ENCODE data around the gene RHBDD1. TPM values are rescaled to one million over a fixed set of nuclear protein-coding genes. Genes with fewer than 3 reads are reported as not detected.

RHBDD1 gene
- total and polyA plus RNA-seq, 2 donors (not counting 3 experiments of a cell fraction or from before 2014, with no cell fraction given), result 6.8 to 19.4 TPM

DNA sequence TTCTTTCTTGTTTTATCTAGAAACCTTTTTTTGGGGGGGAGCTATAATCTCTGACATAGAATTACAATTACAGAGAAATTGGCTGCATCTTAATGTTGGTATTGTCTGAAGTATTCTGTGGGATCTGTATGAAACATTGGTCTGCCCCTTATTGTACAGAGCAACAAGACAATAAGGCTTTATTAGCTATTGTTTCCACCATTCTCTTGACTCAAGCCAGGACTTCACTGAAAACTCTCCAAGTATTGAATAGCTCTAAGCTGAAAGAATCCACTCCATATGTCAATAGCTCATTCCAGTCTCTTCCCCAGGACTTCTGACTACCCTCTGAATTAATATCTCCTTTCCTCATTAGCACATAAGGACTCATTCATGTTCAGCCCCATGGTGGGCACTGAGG is 77.8 kb downstream of the RHBDD1 start:
- Histone ChIP-seq H3K27me3 (ENCODE audit: control insufficient read depth in 2 of 2, insufficient read depth in 2 of 2, low read length in 2 of 2) (no peaks in the 10 kb centered on the region), H3K36me3 (ENCODE audit: control insufficient read depth in 2 of 2, extremely low read depth in 1 of 2, insufficient read depth in 2 of 2, low read length in 2 of 2) (no peaks in the 10 kb centered on the region), H3K4me2 (ENCODE audit: insufficient read depth, low read length) (no peak overlapping the region), H3K4me1 (ENCODE audit: control insufficient read depth, extremely low read depth, insufficient read depth, low read length) (no peaks in the 10 kb centered on the region), H2AFZ (ENCODE audit: low read depth, low read length) (no peak overlapping the region), H3K9ac (replicated peaks; ENCODE audit: extremely low read depth, insufficient read depth, low read length) (no peak overlapping the region), H4K20me1 (replicated peaks; ENCODE audit: control insufficient read depth, extremely low read depth, insufficient read depth, low read length) (no peaks in the 10 kb centered on the region), H3K9me3 (replicated peaks; ENCODE audit: control insufficient read depth, insufficient read depth, low read length) (no peaks in the 10 kb centered on the region), H3K27ac (ENCODE audit: insufficient read depth, low read depth, low read length) (no peak overlapping the region), H3K9me1 (replicated peaks; ENCODE audit: control insufficient read depth, extremely low read depth, insufficient read depth, low read length) (no peaks in the 10 kb centered on the region), H3K79me2 (ENCODE audit: control insufficient read depth, insufficient read depth, low read length) (no peaks in the 10 kb centered on the region), H3K4me3 (replicated peaks in 1 of 3; ENCODE audit: insufficient read depth in 1 of 3, low read depth in 1 of 3, low read length in 3 of 3) (no peak overlapping the region)
- ChIA-PET POLR2A (no interaction called here), CTCF (interaction anchor here (0.8 kb wide), 1 partner anchor 34 kb away, joined by 3 read pairs; no protein-coding TSS in a partner anchor)
- TF ChIP-seq JUN (IDR thresholded peaks at IDR 0.05; ENCODE audit: borderline replicate concordance, insufficient read depth, insufficient read length, low read depth), result no peak
- TF ChIP-seq FOS (IDR thresholded peaks at IDR 0.05; ENCODE audit: borderline replicate concordance, insufficient read depth, low read length), result no peak
- no peak for TF ChIP-seq GATA2 (IDR thresholded peaks at IDR 0.05; ENCODE audit: insufficient read depth, insufficient read length, low read depth, low read length)
- TF ChIP-seq, protein P1, sequence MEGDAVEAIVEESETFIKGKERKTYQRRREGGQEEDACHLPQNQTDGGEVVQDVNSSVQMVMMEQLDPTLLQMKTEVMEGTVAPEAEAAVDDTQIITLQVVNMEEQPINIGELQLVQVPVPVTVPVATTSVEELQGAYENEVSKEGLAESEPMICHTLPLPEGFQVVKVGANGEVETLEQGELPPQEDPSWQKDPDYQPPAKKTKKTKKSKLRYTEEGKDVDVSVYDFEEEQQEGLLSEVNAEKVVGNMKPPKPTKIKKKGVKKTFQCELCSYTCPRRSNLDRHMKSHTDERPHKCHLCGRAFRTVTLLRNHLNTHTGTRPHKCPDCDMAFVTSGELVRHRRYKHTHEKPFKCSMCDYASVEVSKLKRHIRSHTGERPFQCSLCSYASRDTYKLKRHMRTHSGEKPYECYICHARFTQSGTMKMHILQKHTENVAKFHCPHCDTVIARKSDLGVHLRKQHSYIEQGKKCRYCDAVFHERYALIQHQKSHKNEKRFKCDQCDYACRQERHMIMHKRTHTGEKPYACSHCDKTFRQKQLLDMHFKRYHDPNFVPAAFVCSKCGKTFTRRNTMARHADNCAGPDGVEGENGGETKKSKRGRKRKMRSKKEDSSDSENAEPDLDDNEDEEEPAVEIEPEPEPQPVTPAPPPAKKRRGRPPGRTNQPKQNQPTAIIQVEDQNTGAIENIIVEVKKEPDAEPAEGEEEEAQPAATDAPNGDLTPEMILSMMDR (IDR thresholded peaks at IDR 0.05; ENCODE audit: extremely low read depth in 1 of 2, insufficient read depth in 1 of 2, low read depth in 1 of 2, low read length in 2 of 2), result no peak
- TF ChIP-seq POLR2A (IDR thresholded peaks at IDR 0.05; ENCODE audit: low read depth, low read length), result no peak
- intact Hi-C loops (cut with micrococcal nuclease), result no loop called here
- DNase-seq (ENCODE audit: low read depth, low spot score), result no peak
- no peak for FAIRE-seq
- dilution Hi-C loops (cut with MboI; ENCODE audit: extremely low pct_ligation_motif_present, low sequenced_read_pairs), result no loop called here
- BruUV-seq (replicated peaks), result no TSS peak

DNA sequence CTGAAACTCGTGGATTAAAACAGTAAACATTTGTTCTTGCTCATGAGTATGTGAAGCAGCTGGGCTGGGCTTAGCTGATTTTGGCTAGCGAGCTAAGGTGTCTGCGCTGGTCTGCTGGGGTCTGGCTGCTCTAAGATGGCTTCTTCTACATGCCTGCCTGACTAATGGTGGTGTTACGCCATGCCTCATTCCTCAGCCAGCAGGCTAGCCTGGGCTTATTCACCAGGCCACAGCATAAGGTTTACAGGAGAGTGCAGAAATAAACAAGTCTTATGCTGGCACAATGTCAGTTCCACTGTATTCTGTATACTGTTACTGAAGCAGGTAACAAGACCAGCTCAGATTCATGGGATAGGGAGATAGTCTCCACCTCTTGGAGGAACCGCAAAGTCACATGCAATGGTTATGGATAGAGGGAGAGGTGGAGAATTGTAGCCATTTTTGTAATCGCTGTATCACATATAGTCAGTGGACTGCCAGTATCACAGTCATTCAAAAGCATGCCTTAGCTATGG is 80.0 kb downstream of the RHBDD1 start:
- no TSS peak for BruUV-seq (replicated peaks)
- no peak overlapping the region for H3K4me3 ChIP-seq (replicated peaks in 1 of 3; ENCODE audit: insufficient read depth in 1 of 3, low read depth in 1 of 3, low read length in 3 of 3)
- dilution Hi-C loops (cut with MboI; ENCODE audit: extremely low pct_ligation_motif_present, low sequenced_read_pairs), result no loop called here
- no peaks in the 10 kb centered on the region for H3K9me1 ChIP-seq (replicated peaks; ENCODE audit: control insufficient read depth, extremely low read depth, insufficient read depth, low read length)
- no peaks in the 10 kb centered on the region for H3K9me3 ChIP-seq (replicated peaks; ENCODE audit: control insufficient read depth, insufficient read depth, low read length)
- no peak overlapping the region for H3K4me2 ChIP-seq (ENCODE audit: insufficient read depth, low read length)
- POLR2A ChIA-PET, result no interaction called here
- FAIRE-seq, result no peak
- no peaks in the 10 kb centered on the region for H3K27me3 ChIP-seq (ENCODE audit: control insufficient read depth in 2 of 2, insufficient read depth in 2 of 2, low read length in 2 of 2)
- H3K4me1 ChIP-seq (ENCODE audit: control insufficient read depth, extremely low read depth, insufficient read depth, low read length), result no peaks in the 10 kb centered on the region
- H3K79me2 ChIP-seq (ENCODE audit: control insufficient read depth, insufficient read depth, low read length), result no peaks in the 10 kb centered on the region
- no peak overlapping the region for H3K27ac ChIP-seq (ENCODE audit: insufficient read depth, low read depth, low read length)
- CTCF ChIA-PET, result no interaction called here
- DNase-seq (ENCODE audit: low read depth, low spot score), result no peak
- H3K9ac ChIP-seq (replicated peaks; ENCODE audit: extremely low read depth, insufficient read depth, low read length), result no peak overlapping the region
- intact Hi-C loops (cut with micrococcal nuclease), result no loop called here
- TF ChIP-seq POLR2A (IDR thresholded peaks at IDR 0.05; ENCODE audit: low read depth, low read length) (no peak), GATA2 (IDR thresholded peaks at IDR 0.05; ENCODE audit: insufficient read depth, insufficient read length, low read depth, low read length) (no peak), MYC (IDR thresholded peaks at IDR 0.05; ENCODE audit: low read depth, low read length) (no peak), POLR2AphosphoS5 (IDR thresholded peaks at IDR 0.05; ENCODE audit: insufficient read depth, low read depth, low read length) (no peak), FOS (IDR thresholded peaks at IDR 0.05; ENCODE audit: borderline replicate concordance, insufficient read depth, low read length) (no peak)
- TF ChIP-seq, protein P2, sequence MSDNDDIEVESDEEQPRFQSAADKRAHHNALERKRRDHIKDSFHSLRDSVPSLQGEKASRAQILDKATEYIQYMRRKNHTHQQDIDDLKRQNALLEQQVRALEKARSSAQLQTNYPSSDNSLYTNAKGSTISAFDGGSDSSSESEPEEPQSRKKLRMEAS (IDR thresholded peaks at IDR 0.05; ENCODE audit: insufficient read depth, insufficient read length), result no peak
- H2AFZ ChIP-seq (ENCODE audit: low read depth, low read length), result no peak overlapping the region
- H3K36me3 ChIP-seq (ENCODE audit: control insufficient read depth in 2 of 2, extremely low read depth in 1 of 2, insufficient read depth in 2 of 2, low read length in 2 of 2), result no peaks in the 10 kb centered on the region
- no peaks in the 10 kb centered on the region for H4K20me1 ChIP-seq (replicated peaks; ENCODE audit: control insufficient read depth, extremely low read depth, insufficient read depth, low read length)
